NCI-H2081 treated with DMSO at 0.1 percent for 48 hours (cell line): ENCODE measurements around the gene ZNF831.

Experiments used
- DNase-seq: peaks from one replicate; lab custom pipeline; 2025; lab: John Stamatoyannopoulos, UW

Gene ZNF831

GRCh38 chr20:59214606-59215547, 51.3 kb downstream of the ZNF831 start:
- no peak for DNase-seq

DNA sequence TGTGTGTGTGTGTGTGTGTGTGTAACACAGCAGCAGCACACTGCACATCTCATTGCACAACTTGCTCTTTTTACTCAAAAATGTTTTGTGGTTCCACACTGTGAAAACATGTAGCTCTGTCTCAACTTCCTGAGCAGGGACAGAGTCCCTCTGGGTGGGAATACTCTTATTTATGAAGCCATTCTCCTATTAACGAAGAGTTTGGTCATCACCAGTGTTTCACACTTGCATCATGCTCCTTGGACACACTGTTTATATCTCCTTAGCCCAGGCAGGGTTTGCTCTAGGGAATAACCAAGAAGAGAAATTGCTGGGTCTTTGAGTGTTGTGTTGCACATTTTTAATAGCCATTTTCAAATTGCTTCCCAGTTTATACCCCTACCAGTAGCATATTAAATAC, 53.6 kb downstream of the ZNF831 start:
- DNase-seq = no peak

DNA sequence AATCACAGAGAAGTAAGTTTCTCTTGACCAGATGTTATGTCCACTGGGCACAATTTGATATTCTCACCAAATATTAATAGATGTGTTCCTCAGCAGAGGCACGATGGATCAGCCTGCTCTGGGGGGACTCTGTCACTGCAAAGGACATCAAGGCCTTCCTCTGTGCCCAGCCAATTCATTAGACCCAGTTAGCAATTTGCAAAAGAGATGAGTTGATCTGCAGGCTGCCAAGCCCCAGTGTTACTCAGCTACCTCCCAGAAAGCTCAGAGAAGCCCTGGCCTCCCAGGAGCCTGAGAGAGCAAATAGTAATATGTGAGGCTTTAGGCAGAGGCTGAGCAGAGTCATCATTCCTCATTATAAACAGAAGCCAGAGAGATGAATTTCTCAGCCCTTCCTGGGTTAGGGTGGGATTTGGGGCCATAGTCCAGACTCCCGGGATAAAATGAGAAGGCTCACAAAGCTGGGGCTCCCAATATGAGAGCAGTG, 54.2 kb downstream of the ZNF831 start:
- no peak for DNase-seq

DNA sequence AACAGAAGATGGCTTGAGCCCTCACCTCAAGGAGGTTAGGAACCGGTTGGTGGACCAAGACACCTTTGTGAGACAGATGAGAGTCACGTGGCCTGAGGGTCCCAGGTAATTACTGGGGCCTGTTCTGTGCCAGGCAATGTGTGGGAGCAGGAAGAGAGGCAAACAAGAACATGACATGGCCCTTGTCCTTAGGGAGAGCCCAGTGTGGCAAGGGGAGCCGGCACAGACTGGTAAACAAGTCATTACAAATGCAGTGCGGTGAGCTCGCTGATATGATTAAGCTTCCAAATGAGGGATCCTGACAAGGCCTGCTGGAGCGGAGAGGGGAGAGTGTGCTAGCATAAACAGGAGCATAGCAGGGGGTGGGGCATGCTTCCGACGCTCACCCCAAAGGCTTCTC, 55.6 kb downstream of the ZNF831 start:
- no peak for DNase-seq

- DNase-seq = no peak
Measured at GRCh38 chr20:59220161-59220560, 56.5 kb downstream of the ZNF831 start.

DNA sequence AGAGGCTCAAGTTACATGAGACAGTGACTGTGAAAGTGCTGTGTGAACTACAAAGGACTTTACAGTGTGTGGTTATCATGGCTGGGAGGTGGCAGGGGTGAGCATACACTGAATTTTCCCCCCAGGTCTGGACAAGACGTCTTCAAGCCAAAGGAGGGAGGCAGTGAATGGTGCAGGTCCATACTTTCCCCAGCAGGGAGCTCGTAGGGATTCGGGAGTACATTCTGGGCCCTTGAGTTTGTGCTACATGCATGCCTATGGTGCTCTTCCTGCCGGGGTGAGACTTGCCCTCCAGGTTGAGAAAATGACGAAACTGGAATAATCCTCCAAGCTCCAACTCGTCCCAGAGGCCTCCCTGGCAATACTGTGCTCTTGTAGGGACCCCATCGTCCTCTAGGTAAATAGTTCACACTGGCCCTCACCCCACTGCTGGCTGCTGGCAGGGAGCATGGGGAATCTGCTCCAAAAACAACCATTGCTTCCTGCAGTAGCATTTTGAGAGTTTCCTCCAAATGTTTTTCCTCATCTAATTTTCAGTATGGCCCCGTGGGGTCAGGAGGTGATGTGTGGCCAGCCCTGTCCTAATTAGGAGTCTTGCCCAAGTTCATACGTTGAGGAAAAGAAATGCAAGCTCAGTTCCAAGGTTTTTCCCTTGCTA, 57.6 kb downstream of the ZNF831 start:
- no peak for DNase-seq

DNA sequence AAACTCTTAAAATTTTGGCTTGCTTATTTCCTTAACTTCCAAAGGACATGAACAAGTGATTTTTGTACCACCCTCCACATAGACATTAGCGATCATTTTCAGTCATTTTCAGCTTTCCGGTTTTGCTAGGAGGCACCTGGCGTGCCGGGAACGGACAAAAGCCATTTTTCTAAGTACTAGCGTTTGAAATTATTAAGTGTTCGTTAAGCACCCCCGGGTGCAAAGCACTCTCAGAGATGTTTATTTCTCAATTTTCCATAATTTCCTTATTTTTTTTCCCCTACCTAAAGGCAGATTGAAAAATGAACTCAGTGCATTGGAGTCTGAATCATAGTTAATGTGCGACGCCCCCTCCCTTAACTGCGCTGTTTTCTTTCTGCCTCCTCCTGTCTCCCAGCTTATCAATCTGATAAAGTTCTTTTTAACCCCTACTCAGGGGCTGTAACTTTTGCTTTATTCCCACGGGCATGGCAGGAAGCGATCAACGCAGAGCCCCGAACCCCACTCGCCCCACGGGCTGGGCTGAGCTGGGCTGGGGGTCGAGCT, 58.2 kb downstream of the ZNF831 start:
- DNase-seq = no peak

DNA sequence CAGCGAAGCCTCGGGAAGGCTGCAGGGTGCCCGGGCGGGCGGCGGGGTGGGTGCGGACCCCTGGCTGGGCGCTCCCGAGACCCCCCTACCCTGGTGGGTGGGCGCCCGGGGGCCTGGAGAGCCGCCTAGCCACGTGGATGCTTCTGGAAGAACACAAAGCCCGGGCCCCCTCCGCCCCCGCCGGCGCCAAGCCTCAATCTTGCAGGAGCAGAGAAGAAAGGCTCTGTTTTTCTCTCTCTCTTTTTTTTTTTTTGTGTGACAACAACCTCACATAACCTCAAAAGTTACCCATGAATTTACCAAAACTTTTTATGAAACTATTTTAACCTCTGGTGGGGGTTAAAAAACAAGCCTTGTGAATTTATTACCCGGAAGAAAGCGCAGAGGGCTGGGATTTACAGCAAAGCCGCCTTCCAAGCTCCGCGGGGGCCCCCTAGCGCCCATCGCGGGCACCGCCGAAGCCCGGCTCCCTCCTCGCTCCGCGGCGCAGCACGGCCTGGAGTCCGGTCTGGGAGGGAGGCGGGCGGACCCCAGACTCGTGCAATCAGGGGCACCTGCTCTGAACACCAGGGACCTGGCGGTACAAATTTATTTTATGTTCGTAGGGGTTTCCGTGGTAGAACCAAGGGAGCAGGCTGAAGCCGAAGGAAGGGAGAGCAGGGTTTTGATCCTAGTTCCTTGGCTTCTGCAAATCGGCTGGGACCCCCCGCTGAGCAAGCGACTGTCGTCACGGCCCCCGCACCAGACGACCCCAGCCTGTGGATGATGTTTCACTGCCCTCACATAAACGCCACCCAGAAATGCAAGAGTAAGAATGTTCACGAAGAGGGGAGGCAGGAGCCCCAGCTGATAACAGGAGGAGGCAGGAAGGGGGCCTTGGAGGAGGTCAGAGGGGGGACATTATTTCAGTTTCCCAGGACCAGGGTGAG, 58.9 kb downstream of the ZNF831 start:
- no peak for DNase-seq

GRCh38 chr20:59223182-59223601, 59.6 kb downstream of the ZNF831 start:
- DNase-seq = no peak

- no peak for DNase-seq
Measured at GRCh38 chr20:59223750-59224149, 60.1 kb downstream of the ZNF831 start.

DNA sequence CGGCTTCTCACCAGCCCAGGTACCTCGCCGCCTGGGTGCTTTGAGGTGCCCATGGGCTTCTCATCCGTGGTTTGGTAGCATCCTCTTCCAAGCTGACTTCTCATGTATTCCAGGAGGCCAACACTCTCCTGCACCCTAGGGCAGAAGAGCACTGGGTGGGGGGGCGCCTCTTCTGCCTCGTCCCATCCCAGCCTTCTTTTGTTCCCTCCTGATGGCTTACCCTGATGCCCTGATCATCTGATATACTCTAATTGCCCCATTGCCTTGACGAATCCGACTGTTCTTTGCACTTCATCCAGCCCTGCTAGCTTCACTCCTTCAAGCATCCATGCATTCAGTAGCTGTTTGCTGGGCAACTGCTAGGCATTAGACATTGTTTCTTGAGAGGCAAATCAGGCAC, 60.6 kb downstream of the ZNF831 start:
- no peak for DNase-seq

DNA sequence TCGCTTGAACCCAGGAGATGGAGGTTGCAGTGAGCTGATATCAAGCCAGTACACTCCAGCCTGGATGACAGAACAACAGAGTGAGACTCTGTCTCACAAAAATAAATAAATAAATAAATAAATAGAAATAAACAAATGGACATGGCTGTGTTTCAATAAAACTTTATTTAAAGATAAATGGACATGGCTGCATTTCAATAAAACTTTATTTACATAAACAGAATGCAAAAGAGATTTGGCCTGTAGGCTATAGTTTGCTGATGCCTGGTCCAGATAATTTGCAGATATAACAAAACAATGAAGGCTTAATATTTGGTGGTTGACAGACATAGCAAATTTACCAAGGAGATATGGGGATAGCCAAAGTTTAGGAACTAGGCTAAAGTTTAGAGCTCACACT, 66.8 kb downstream of the ZNF831 start:
- DNase-seq = no peak

- DNase-seq = no peak
Measured at GRCh38 chr20:59231124-59231804, 67.6 kb downstream of the ZNF831 start.

DNA sequence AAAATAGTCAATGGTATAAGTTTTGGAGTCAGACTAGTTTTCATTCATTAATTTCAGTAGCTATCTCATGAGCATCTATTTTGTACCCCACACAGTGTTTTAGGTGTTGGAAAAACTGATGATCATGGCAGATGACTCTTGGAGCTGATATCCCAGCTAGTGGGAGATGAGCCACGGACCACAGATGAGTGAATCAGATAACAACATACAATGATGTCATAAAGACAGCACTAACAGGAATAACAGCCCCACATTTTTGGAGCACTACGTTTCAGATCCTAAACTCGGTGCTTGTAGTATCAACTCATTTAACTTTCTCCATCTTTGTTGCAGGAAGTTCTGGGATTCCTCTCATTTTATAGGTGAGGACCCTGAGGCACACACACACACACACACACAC, 69.0 kb downstream of the ZNF831 start:
- no peak for DNase-seq

DNA sequence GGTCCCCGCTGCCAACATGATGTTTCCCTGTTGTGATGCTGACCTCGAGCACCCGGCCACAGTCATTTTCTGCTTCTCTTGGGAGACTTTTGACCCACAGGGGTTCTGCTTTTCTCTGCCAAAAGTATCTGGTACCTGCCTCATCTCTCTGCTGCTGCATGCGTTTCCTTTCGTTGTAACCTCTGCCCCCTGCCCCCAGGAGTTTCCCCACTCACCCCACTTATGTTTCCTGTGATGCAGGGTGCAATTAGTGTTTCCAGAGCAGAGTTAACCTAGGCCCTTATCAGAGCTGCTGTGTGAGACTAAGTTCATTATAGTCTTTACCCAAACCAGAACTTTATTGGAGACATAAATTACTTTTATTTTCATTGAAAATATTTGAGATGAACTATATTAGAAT, 71.6 kb downstream of the ZNF831 start:
- DNase-seq = no peak

- DNase-seq = no peak
Measured at GRCh38 chr20:59240006-59240405, 76.4 kb downstream of the ZNF831 start.

GRCh38 chr20:59242714-59243626, 79.3 kb downstream of the ZNF831 start:
- no peak for DNase-seq

- DNase-seq = no peak
Measured at GRCh38 chr20:59246691-59247400, 83.2 kb downstream of the ZNF831 start.
